ENCODE measurements around the gene CRELD1. TPM values are rescaled to one million over a fixed set of nuclear protein-coding genes. Genes with fewer than 3 reads are reported as not detected.

The CRELD1 gene
- total and polyA plus RNA-seq, 4 donors = 28.0 to 60.1 (median 41.7) TPM

GRCh38 chr3:9887480-9887879, 46.2 kb upstream of the CRELD1 start:
- no peak overlapping the region for H3K27ac ChIP-seq (ENCODE audit: low read depth in 1 of 2, low read length in 1 of 2)
- H3K9ac ChIP-seq (ENCODE audit: insufficient read depth in 1 of 2, low read length in 2 of 2) = no peak overlapping the region
- no peaks in the 10 kb centered on the region for H3K27me3 ChIP-seq (ENCODE audit: control insufficient read depth in 3 of 3, insufficient read depth in 3 of 3, low read length in 2 of 3)
- no peaks in the 10 kb centered on the region for H3K9me3 ChIP-seq (ENCODE audit: control insufficient read depth in 4 of 4, insufficient read depth in 3 of 4, low read length in 3 of 4)
- ATAC-seq (ENCODE audit: insufficient read depth, low FRiP score) (no peak), DNase-seq (no peak)
- peaks cover 0 to 2% (median 0%) of the 10 kb centered on the region in 4 donors for H3K36me3 ChIP-seq (ENCODE audit: control insufficient read depth in 4 of 4, insufficient read depth in 4 of 4, low read length in 4 of 4)
- no peak overlapping the region for H3K4me3 ChIP-seq
- peaks cover 0 to 6% (median 3%) of the 10 kb centered on the region in 5 donors for H3K4me1 ChIP-seq (ENCODE audit: control insufficient read depth in 5 of 5, insufficient read depth in 5 of 5, low read length in 5 of 5)
- WGBS, 2 donors = 82 to 88% methylated on average over 5 of the region's 5 CpGs
- TF ChIP-seq CTCF (IDR thresholded peaks at IDR 0.05; ENCODE audit: control extremely low read depth, extremely low read depth) = no peak

DNA sequence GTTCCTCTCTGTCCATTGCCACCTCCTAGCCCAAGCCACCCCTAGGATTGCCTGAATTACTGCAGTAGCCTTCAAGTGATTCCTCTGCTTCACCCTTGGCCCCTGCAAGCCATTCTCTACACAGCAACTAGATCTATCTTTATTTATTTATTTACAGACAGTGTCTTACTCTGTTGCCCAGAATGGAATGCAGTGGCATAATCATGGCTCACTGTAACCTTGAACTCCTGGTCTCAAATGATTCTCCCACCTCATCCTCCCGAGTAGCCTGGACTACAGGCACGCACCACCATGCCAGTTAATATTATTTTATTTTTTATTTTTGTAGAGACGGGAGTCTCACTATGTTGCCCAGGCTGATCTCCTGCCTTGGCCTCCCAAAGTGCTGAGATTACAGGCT, 45.1 kb upstream of the CRELD1 start:
- TF ChIP-seq CTCF (IDR thresholded peaks at IDR 0.05; ENCODE audit: control extremely low read depth, extremely low read depth) = no peak
- no peaks in the 10 kb centered on the region for H3K27me3 ChIP-seq (ENCODE audit: control insufficient read depth in 3 of 3, insufficient read depth in 3 of 3, low read length in 2 of 3)
- no peak overlapping the region for H3K9ac ChIP-seq (ENCODE audit: insufficient read depth in 1 of 2, low read length in 2 of 2)
- H3K4me1 ChIP-seq (ENCODE audit: control insufficient read depth in 5 of 5, insufficient read depth in 5 of 5, low read length in 5 of 5) = peaks cover 0 to 7% (median 5%) of the 10 kb centered on the region in 5 donors
- DNase-seq (no peak), ATAC-seq (ENCODE audit: insufficient read depth, low FRiP score) (no peak)
- no peak overlapping the region for H3K27ac ChIP-seq (ENCODE audit: low read depth in 1 of 2, low read length in 1 of 2)
- peaks cover 0 to 12% (median 7%) of the 10 kb centered on the region in 4 donors for H3K36me3 ChIP-seq (ENCODE audit: control insufficient read depth in 4 of 4, insufficient read depth in 4 of 4, low read length in 4 of 4)
- no peak overlapping the region for H3K4me3 ChIP-seq
- no peaks in the 10 kb centered on the region for H3K9me3 ChIP-seq (ENCODE audit: control insufficient read depth in 4 of 4, insufficient read depth in 3 of 4, low read length in 3 of 4)
- 93 to 99% methylated on average over 3 of the region's 3 CpGs for WGBS, 2 donors

DNA sequence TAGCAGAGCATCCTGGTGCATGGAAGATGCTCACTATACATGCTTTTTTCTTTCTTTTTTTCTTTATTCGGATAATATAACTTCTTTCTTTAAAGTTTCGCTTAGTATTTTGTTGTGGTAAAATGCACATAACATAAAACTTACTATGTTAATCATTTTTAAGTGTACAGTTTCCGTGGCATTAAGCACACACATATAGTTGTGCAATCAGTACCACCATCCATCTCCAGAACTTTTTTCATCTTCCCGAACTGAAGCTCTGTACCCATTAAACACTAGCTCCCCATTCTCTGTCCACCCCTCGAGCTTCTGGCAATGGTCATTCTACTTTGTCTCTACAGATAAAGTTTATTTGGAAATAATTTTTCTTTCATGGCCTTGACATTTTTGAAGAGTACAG, 44.2 kb upstream of the CRELD1 start:
- H3K4me3 ChIP-seq = no peak overlapping the region
- H3K27me3 ChIP-seq (ENCODE audit: control insufficient read depth in 3 of 3, insufficient read depth in 3 of 3, low read length in 2 of 3) = no peaks in the 10 kb centered on the region
- 71 to 77% methylated on average over 5 of the region's 5 CpGs for WGBS, 2 donors
- H3K4me1 ChIP-seq (ENCODE audit: control insufficient read depth in 5 of 5, insufficient read depth in 5 of 5, low read length in 5 of 5) = peaks cover 0 to 9% (median 6%) of the 10 kb centered on the region in 5 donors
- ATAC-seq (ENCODE audit: insufficient read depth, low FRiP score) = no peak
- peaks cover 0 to 12% (median 9%) of the 10 kb centered on the region in 4 donors for H3K36me3 ChIP-seq (ENCODE audit: control insufficient read depth in 4 of 4, insufficient read depth in 4 of 4, low read length in 4 of 4)
- no peak overlapping the region for H3K27ac ChIP-seq (ENCODE audit: low read depth in 1 of 2, low read length in 1 of 2)
- no peak overlapping the region for H3K9ac ChIP-seq (ENCODE audit: insufficient read depth in 1 of 2, low read length in 2 of 2)
- no peak for DNase-seq
- no peaks in the 10 kb centered on the region for H3K9me3 ChIP-seq (ENCODE audit: control insufficient read depth in 4 of 4, insufficient read depth in 3 of 4, low read length in 3 of 4)
- TF ChIP-seq CTCF (IDR thresholded peaks at IDR 0.05; ENCODE audit: control extremely low read depth, extremely low read depth) = no peak

Measured in lung (tissue), 12 donors.